GM23338 (cell line): ENCODE measurements around the gene C4orf51.

Experiments used
- CREB1 ChIP-seq: fragments of 250-450 bp; sonication (Bioruptor Pico); IDR thresholded peaks from 2 replicates; pipeline ENCODE4 v1.5.0; 2020; ENCODE audit warnings: low read depth, mild to moderate bottlenecking, moderate library complexity
- CTCF ChIP-seq, 2 experiments: fragments of 200-600 bp in 1 of 2; sonication (generic) in 1 of 2; conservative IDR thresholded peaks; 2 replicates each; pipeline versions ENCODE4 v1.5.1 to v1.6.1; 2016 to 2017; ENCODE audit warnings: antibody characterized with exemption in 2 of 2, low read depth in 2 of 2, mild to moderate bottlenecking in 2 of 2, moderate library complexity in 1 of 2
- EZH2 ChIP-seq: fragments of 200-600 bp; sonication (generic); IDR thresholded peaks from one replicate; pipeline ENCODE4 v1.8.0; 2017; ENCODE audit warnings: antibody characterized with exemption, mild to moderate bottlenecking, low read depth; ENCODE audit not compliant: unreplicated experiment
- EZH2phosphoT487 ChIP-seq: fragments of 200-600 bp; sonication (generic); IDR thresholded peaks from one replicate; pipeline ENCODE4 v1.8.1; 2018; ENCODE audit warnings: antibody characterized with exemption; ENCODE audit not compliant: unreplicated experiment
- JUNB ChIP-seq: IDR thresholded peaks from one replicate; pipeline ENCODE4 v1.6.1; 2016; ENCODE audit warnings: antibody characterized with exemption; ENCODE audit not compliant: unreplicated experiment
- POLR2AphosphoS5 ChIP-seq: IDR thresholded peaks from 2 replicates; pipeline ENCODE4 v1.6.1; 2016; ENCODE audit warnings: antibody characterized with exemption, low read depth
- REST ChIP-seq: IDR thresholded peaks from one replicate; pipeline ENCODE4 v1.6.1; 2018; ENCODE audit warnings: antibody characterized with exemption; ENCODE audit not compliant: unreplicated experiment
- STAT1 ChIP-seq: IDR thresholded peaks from one replicate; pipeline ENCODE4 v1.6.1; 2016; ENCODE audit warnings: antibody characterized with exemption; ENCODE audit not compliant: unreplicated experiment
- ZNF114 ChIP-seq: fragments of 250-450 bp; sonication (Bioruptor Pico); IDR thresholded peaks from 2 replicates; pipeline ENCODE4 v1.5.0; 2020; ENCODE audit warnings: mild to moderate bottlenecking, moderate library complexity
- ZNF331 ChIP-seq: fragments of 250-450 bp; sonication (Bioruptor Pico); IDR thresholded peaks from 2 replicates; pipeline ENCODE4 v1.5.0; 2020; ENCODE audit warnings: low read depth, mild to moderate bottlenecking, moderate library complexity
- ZNF462 ChIP-seq: fragments of 250-450 bp; sonication (Bioruptor Pico); IDR thresholded peaks from 2 replicates; pipeline ENCODE4 v1.5.0; 2020; ENCODE audit warnings: mild to moderate bottlenecking, moderate library complexity

- no peak for TF ChIP-seq POLR2AphosphoS5
- no peak for TF ChIP-seq CTCF (conservative IDR thresholded peaks at IDR 0.05; ENCODE audit: low read depth in 2 of 2)
- TF ChIP-seq ZNF462 (CRISPR knock-in tag), result no peak
- no peak for TF ChIP-seq EZH2
- no peak for TF ChIP-seq CREB1
- TF ChIP-seq STAT1, result no peak
- no peak for TF ChIP-seq ZNF114 (CRISPR knock-in tag)
- no peak for TF ChIP-seq ZNF331 (CRISPR knock-in tag)
- TF ChIP-seq REST, result no peak
- TF ChIP-seq EZH2phosphoT487, result no peak
- no peak for TF ChIP-seq JUNB
Measured at GRCh38 chr4:145772347-145772746, 92.4 kb downstream of the C4orf51 start.
